Stomach smooth muscle (tissue), 2 donors: ENCODE data around the gene ACAD10.
"Not testable (repeated sequence)": the region's sequence is repeated elsewhere in the genome, so short reads cannot be mapped to it uniquely, and the experiment has no call there.

Experiments used
- H3K27ac ChIP-seq: one replicate; pipeline ENCODE4 v1.7.0; 2013; ENCODE audit warnings: mild to moderate bottlenecking, low read length, inconsistent platforms
- H3K27me3 ChIP-seq, 2 donors: one replicate each; pipeline ENCODE4 v1.7.0; 2013; ENCODE audit warnings: low read length in 2 of 2; ENCODE audit not compliant: insufficient read depth in 2 of 2, control insufficient read depth in 1 of 2
- H3K36me3 ChIP-seq, 2 donors: one replicate each; pipeline ENCODE4 v1.7.0; 2013; ENCODE audit warnings: low read length in 2 of 2; ENCODE audit not compliant: control insufficient read depth in 2 of 2, insufficient read depth in 2 of 2
- H3K4me1 ChIP-seq: one replicate; pipeline ENCODE4 v1.7.0; 2013; ENCODE audit warnings: low read length; ENCODE audit not compliant: control insufficient read depth, insufficient read depth
- H3K4me3 ChIP-seq, 2 donors: one replicate each; pipeline ENCODE4 v1.7.0; 2013; ENCODE audit warnings: low read length in 2 of 2
- H3K9ac ChIP-seq, 2 donors: one replicate each; pipeline ENCODE4 v1.7.0; 2013; ENCODE audit warnings: low read length in 2 of 2, mild to moderate bottlenecking in 1 of 2
- H3K9me3 ChIP-seq, 2 donors: one replicate each; pipeline ENCODE4 v1.7.0; 2013; ENCODE audit warnings: low read length in 2 of 2; ENCODE audit not compliant: control insufficient read depth in 2 of 2
- donor health status: healthy.
- donor health status: Pancreatic carcinoma.

The ACAD10 gene

GRCh38 chr12:111723646-111724360, 38.0 kb downstream of the ACAD10 start:
- H3K9ac ChIP-seq, H3K4me3 ChIP-seq, H3K4me1 ChIP-seq, H3K27ac ChIP-seq, H3K9me3 ChIP-seq, H3K27me3 ChIP-seq: not testable (repeated sequence)
- peaks cover 13 to 19% of the 10 kb centered on the region in 2 donors for H3K36me3 ChIP-seq

DNA sequence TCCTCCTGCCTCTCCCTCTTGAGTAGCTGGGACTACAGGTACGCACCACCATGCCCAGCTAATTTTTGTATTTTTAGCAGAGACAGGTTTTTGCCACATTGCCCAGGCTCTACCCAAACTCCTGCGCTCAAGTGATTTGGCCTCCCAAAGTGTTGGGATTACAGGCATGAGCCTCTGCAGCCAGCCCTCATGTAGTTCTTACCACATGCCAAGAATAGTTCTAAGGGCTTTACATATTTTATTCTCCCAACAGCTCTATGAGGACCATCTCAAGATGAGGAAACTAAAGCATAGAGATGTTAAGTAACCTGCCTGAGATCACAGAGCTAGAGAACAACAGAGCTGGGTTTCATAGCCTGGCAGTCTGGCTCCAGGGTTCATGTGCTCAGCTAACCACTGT, 42.9 kb downstream of the ACAD10 start:
- no peaks in the 10 kb centered on the region for H3K27me3 ChIP-seq
- H3K27ac ChIP-seq: no peak overlapping the region
- H3K36me3 ChIP-seq: peaks cover 38 to 43% of the 10 kb centered on the region in 2 donors
- H3K9me3 ChIP-seq: no peaks in the 10 kb centered on the region
- H3K4me3 ChIP-seq: no peak overlapping the region
- H3K4me1 ChIP-seq: no peaks in the 10 kb centered on the region
- no peak overlapping the region for H3K9ac ChIP-seq

DNA sequence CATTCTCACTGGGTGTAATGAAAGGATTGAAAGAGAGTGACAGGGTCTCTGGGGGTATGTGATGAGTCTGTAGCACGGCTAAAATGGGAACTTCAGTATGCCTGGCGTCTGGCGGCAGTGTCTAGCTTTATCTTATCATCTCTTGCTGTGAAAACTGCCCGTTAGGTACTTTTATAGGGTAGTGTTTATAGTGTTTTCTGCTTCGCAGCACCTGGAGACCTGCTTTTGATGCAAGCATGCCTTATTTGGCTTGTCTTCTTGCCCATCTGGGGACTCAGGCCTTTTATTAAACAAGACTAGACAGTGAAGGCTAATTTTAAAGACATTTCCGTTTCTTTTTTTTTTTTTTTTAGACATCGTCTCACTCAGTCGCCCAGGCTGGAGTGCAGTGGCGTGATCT, 44.6 kb downstream of the ACAD10 start:
- no peak overlapping the region for H3K27ac ChIP-seq
- no peaks in the 10 kb centered on the region for H3K27me3 ChIP-seq
- H3K4me1 ChIP-seq: no peaks in the 10 kb centered on the region
- no peak overlapping the region for H3K9ac ChIP-seq
- no peaks in the 10 kb centered on the region for H3K9me3 ChIP-seq
- no peak overlapping the region for H3K4me3 ChIP-seq
- H3K36me3 ChIP-seq: peaks cover 38 to 48% of the 10 kb centered on the region in 2 donors

- H3K9ac ChIP-seq: no peak overlapping the region
Observed at GRCh38 chr12:111732786-111733185, 46.9 kb downstream of the ACAD10 start.

DNA sequence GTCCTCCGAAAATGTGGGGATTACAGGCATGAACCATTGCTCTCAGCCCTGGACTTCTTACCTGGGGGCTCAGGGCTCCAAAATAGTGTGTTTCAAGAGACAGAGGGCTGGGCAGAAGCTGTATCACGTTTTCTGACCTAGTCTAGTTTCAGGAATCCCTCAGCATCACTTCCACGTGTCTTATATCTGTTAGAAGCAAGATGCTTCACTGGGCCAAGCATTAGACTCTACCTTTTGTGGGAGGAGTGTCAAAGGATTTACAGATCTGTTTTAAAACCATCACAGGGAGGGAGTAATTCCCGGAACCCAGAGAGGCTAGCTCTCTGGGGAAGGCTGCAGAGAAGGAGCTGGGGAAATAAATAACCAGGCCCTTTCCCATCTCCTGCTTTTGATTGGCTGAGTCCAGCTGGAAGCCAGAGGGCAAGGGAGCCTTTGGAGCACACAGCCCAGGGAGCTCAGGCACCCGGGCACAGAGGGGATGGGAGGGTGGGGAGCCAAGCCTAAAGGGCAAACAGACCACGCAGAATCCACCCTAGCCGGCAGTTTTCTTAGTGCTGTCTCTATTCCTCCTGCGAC, 47.6 kb downstream of the ACAD10 start:
- Histone ChIP-seq H3K9ac (no peak overlapping the region), H3K36me3 (peaks cover 40 to 50% of the 10 kb centered on the region in 2 donors), H3K27me3 (no peaks in the 10 kb centered on the region), H3K4me3 (no peak overlapping the region), H3K27ac (no peak overlapping the region), H3K4me1 (no peaks in the 10 kb centered on the region), H3K9me3 (no peaks in the 10 kb centered on the region)

More at GRCh38 chr12:111732786-111733185, 46.9 kb downstream of the ACAD10 start:
- H3K36me3 ChIP-seq: peaks cover 43 to 53% of the 10 kb centered on the region in 2 donors
- no peaks in the 10 kb centered on the region for H3K4me1 ChIP-seq
- H3K27ac ChIP-seq: no peak overlapping the region
- H3K9me3 ChIP-seq: no peaks in the 10 kb centered on the region
- no peaks in the 10 kb centered on the region for H3K27me3 ChIP-seq
- no peak overlapping the region for H3K4me3 ChIP-seq

DNA sequence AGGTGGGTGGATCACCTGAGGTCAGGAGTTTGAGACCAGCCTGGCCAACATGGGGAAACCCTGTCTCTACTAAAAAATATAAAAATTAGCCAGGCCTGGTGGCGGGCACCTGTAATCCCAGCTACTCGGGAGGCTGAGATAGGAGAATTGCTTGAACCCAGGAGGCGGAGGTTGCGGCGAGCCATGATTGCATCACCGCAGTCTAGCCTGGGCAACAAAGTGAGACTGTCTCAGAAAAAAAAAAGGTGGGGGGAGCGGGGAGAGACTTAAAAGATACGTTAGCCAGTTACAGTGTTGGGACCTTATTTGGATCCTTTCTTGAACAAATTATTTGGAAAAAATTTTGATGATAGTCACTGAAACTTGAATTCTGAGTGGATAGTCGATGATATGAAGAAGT, 53.7 kb downstream of the ACAD10 start:
- not testable (repeated sequence) for H3K9me3 ChIP-seq, H3K27ac ChIP-seq, H3K4me3 ChIP-seq, H3K27me3 ChIP-seq, H3K9ac ChIP-seq
- peaks cover 11 to 13% of the 10 kb centered on the region in 2 donors for H3K36me3 ChIP-seq
- H3K4me1 ChIP-seq: peaks cover 15% of the 10 kb centered on the region

DNA sequence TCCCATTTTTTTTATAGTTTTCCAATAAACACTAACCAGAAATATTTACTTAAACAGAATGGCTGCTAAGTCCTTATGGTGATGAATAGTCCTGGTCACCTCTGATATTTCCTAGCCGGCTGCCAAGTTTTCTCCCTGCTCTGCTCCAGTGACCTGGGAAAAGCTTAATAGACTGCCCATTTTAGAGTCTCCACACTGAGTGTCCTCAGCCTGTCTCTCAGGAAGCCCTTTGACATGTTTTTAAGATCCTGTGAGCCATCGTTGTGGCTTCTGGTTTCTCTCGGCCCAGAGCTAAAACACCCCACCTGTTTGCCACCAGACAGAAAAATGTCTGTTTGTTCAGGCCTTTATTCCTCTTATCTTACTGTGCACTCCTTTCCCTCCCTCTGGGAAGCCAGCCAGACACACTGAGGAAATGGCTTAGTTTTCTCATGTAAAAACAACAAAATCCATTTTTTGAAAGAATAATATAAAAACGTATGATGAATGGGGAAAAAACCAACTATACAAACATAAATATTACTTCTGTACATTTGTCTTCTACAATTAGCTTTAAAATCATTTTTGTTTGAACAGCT, 55.5 kb downstream of the ACAD10 start:
- H3K27me3 ChIP-seq: no peaks in the 10 kb centered on the region
- H3K4me1 ChIP-seq: peaks cover 15% of the 10 kb centered on the region
- H3K9me3 ChIP-seq: no peaks in the 10 kb centered on the region
- no peak overlapping the region for H3K9ac ChIP-seq
- peak overlapping the region; percentile 18 for H3K27ac ChIP-seq
- H3K36me3 ChIP-seq: peaks cover 20 to 27% of the 10 kb centered on the region in 2 donors
- no peak overlapping the region for H3K4me3 ChIP-seq

DNA sequence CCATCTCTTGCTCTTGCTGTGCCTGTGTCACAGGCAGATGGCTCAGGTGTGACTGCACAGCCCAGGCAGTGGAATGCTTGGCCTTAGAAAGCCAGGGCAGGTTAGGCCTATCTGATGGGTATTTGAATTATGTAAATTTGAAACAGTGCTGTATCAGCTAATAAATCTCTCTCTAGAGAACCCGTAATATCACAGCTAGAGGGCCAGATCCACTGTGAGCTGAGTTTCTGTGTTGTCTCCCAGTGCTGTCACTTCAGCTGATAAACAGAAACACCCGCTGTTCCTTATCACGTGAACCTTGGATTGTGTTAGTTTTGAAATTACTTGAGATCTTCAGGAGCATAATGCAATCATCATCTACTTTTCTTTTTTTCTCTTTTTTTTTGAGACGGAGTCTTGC, 59.4 kb downstream of the ACAD10 start:
- Histone ChIP-seq H3K4me3 (no peak overlapping the region), H3K36me3 (peaks cover 33 to 34% of the 10 kb centered on the region in 2 donors), H3K9me3 (no peaks in the 10 kb centered on the region), H3K27ac (no peak overlapping the region), H3K4me1 (peaks cover 19% of the 10 kb centered on the region), H3K9ac (no peak overlapping the region), H3K27me3 (no peaks in the 10 kb centered on the region)

DNA sequence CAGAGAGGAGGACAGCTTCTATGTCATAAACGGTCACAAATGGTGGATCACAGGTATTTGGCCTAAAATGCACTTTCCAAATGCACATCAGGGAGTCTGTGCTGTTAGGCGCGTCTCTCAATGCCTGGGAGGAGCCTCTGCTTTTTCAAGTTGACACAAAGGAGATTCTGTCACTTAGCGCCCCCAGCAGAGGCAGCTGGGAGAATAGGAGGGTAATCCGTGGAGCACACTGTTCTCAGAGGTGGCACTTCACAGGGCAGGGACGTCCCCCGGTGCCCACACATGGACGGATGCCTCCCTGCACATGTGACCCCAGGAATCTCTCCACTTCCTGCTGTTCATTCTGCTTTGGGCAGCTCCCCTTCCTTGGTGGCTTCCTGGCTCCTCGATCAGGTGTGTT, 61.5 kb downstream of the ACAD10 start:
- H3K36me3 ChIP-seq: peaks cover 34 to 35% of the 10 kb centered on the region in 2 donors
- H3K9me3 ChIP-seq: no peaks in the 10 kb centered on the region
- H3K9ac ChIP-seq: no peak overlapping the region
- no peak overlapping the region for H3K4me3 ChIP-seq
- no peaks in the 10 kb centered on the region for H3K27me3 ChIP-seq
- H3K4me1 ChIP-seq: peaks cover 4% of the 10 kb centered on the region
- no peak overlapping the region for H3K27ac ChIP-seq

DNA sequence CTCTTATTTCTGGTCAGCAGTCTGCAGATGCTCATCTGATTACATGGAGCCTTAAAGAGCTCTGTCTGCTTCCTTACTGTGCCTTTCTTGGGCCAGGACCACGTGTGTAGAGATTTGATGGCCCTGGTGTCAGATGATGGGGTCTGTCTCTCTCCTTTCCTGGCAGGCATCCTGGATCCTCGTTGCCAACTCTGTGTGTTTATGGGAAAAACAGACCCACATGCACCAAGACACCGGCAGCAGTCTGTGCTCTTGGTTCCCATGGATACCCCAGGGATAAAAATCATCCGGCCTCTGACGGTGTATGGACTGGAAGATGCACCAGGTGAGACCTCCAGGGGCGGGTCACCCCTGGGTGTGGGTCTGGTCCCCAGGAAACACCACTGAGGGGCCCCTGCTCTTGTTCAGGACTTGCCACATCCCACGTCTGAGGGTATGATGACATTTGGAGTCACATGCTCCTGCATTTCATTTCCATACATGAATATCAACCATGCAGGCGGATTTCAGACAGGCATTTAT, 62.4 kb downstream of the ACAD10 start:
- Histone ChIP-seq H3K27me3 (no peaks in the 10 kb centered on the region), H3K9me3 (no peaks in the 10 kb centered on the region), H3K4me1 (peaks cover 6% of the 10 kb centered on the region), H3K9ac (no peak overlapping the region), H3K36me3 (peaks cover 34 to 35% of the 10 kb centered on the region in 2 donors), H3K27ac (no peak overlapping the region), H3K4me3 (no peak overlapping the region)

DNA sequence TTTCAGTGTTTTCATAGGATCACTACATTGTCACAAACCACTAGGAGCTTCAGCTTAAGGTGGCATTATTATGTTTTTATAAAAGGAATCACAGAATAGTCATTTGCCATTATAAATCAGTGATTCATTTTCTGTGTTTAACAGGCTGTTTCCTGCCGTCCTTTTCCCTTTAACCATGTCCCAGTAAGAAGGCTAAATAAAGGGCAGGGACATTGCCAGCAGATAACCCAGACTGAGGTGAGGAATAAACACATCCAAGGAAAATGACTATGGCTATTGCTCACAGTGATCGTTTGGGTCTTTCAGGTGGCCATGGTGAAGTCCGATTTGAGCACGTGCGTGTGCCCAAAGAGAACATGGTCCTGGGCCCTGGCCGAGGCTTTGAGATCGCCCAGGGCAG, 63.0 kb downstream of the ACAD10 start:
- no peak overlapping the region for H3K4me3 ChIP-seq
- H3K4me1 ChIP-seq: peaks cover 11% of the 10 kb centered on the region
- H3K27me3 ChIP-seq: no peaks in the 10 kb centered on the region
- no peaks in the 10 kb centered on the region for H3K9me3 ChIP-seq
- H3K9ac ChIP-seq: no peak overlapping the region
- no peak overlapping the region for H3K27ac ChIP-seq
- peaks cover 35 to 37% of the 10 kb centered on the region in 2 donors for H3K36me3 ChIP-seq
